Endothelial cell of umbilical vein (primary cell): ENCODE measurements around the gene RAD51B.

Source experiments
- TF ChIP-seq, protein P1 (sequence below): IDR thresholded peaks from 2 replicates; pipeline ENCODE4 v1.6.1; 2011; ENCODE audit not compliant: insufficient read depth, insufficient read length
- TF ChIP-seq, protein P2 (sequence below), 2 donors: IDR thresholded peaks; 1 replicate in 1 of 2; 2 replicates in 1 of 2; pipeline ENCODE4 v1.5.1; 2011; ENCODE audit warnings: low read length in 2 of 2, mild to moderate bottlenecking in 2 of 2, moderate library complexity in 2 of 2, control low read depth in 1 of 2, inconsistent platforms in 1 of 2, low read depth in 1 of 2; ENCODE audit not compliant: insufficient read depth in 1 of 2; ENCODE audit errors: extremely low read depth in 1 of 2

DNA sequence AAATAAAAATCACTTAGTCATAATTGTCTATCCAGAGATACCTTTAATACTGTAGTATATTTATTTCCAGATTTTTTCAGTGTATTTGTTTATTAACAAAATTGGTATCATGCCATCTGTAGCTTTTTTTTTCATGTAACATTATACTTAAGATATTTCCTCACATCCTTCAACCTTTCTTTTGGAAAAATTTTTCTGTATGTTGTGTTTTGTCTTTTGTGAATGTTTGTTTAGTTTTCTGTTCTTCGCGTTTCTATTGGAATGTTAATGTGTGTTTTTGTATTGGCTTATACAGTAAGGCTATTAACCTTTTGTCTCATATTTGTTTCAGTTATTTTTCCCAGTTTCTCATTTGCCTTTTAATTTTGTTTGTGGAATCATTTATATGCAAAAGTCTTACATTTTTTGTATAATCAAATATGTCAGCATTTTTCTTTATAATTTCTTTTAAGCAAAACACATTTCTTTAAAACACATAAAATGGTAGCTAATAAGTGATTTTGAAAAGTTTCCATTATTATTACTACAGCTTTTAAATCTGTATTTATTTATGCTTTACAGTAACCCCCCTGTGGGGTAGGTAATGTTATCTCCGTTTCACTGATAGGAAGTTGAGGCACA lies 433.7 kb downstream of the RAD51B start:
- TF ChIP-seq, protein P1, sequence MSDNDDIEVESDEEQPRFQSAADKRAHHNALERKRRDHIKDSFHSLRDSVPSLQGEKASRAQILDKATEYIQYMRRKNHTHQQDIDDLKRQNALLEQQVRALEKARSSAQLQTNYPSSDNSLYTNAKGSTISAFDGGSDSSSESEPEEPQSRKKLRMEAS, result no peak
- TF ChIP-seq, protein P2, sequence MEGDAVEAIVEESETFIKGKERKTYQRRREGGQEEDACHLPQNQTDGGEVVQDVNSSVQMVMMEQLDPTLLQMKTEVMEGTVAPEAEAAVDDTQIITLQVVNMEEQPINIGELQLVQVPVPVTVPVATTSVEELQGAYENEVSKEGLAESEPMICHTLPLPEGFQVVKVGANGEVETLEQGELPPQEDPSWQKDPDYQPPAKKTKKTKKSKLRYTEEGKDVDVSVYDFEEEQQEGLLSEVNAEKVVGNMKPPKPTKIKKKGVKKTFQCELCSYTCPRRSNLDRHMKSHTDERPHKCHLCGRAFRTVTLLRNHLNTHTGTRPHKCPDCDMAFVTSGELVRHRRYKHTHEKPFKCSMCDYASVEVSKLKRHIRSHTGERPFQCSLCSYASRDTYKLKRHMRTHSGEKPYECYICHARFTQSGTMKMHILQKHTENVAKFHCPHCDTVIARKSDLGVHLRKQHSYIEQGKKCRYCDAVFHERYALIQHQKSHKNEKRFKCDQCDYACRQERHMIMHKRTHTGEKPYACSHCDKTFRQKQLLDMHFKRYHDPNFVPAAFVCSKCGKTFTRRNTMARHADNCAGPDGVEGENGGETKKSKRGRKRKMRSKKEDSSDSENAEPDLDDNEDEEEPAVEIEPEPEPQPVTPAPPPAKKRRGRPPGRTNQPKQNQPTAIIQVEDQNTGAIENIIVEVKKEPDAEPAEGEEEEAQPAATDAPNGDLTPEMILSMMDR (IDR thresholded peaks at IDR 0.05; ENCODE audit: extremely low read depth in 1 of 2, insufficient read depth in 1 of 2, low read depth in 1 of 2, low read length in 2 of 2), result no peak
